Endothelial cell (in vitro differentiated cells): ENCODE data around the gene CKAP4. TPM values are rescaled to one million over a fixed set of nuclear protein-coding genes. Genes with fewer than 3 reads are reported as not detected.

ENCODE experiments used
- DNase-seq: peaks from one replicate; pipeline ENCODE4 v3.0.0; 2021; ENCODE audit warnings: low spot score
- H3K27ac Mint-ChIP-seq: one replicate; pipeline ENCODE4 v1.8.0; 2021; ENCODE audit warnings: mixed read lengths, inconsistent platforms; ENCODE audit not compliant: unreplicated experiment
- H3K27me3 Mint-ChIP-seq: one replicate; pipeline ENCODE4 v1.8.0; 2021; ENCODE audit warnings: mild to moderate bottlenecking, moderate library complexity, mixed read lengths, inconsistent platforms; ENCODE audit not compliant: unreplicated experiment
- H3K36me3 Mint-ChIP-seq: one replicate; pipeline ENCODE4 v1.8.0; 2021; ENCODE audit warnings: mild to moderate bottlenecking, low read depth, mixed read lengths, inconsistent platforms; ENCODE audit not compliant: unreplicated experiment
- H3K4me1 Mint-ChIP-seq: one replicate; pipeline ENCODE4 v1.8.0; 2021; ENCODE audit warnings: mild to moderate bottlenecking, mixed read lengths, inconsistent platforms; ENCODE audit not compliant: unreplicated experiment
- H3K4me3 Mint-ChIP-seq: one replicate; pipeline ENCODE4 v1.8.0; 2021; ENCODE audit warnings: mild to moderate bottlenecking, mixed read lengths, inconsistent platforms; ENCODE audit not compliant: unreplicated experiment
- H3K9me3 Mint-ChIP-seq: one replicate; pipeline ENCODE4 v1.8.0; 2021; ENCODE audit warnings: mixed read lengths, inconsistent platforms; ENCODE audit not compliant: unreplicated experiment
- CTCF ChIP-seq: fragments of 200-600 bp; sonication (generic); IDR thresholded peaks from one replicate; pipeline ENCODE4 v1.5.0; 2021; ENCODE audit warnings: antibody characterized with exemption; ENCODE audit not compliant: unreplicated experiment
- total RNA-seq: library from RNA; stranded (reverse); fragmentation: NEBNext Ultra II Directional; extraction: Animal tissue kit (Norgen Biotek cat#: 25700); gene quantifications from one replicate; pipeline ENCODE4 v1.2.1, GENCODE V29; 2021; ENCODE audit not compliant: unreplicated experiment

CKAP4 gene
- total RNA-seq, 1 donor from 2014 or later: 76.7 TPM

- Mint-ChIP-seq H3K9me3 (no peaks in the 10 kb centered on the region), H3K4me1 (no peaks in the 10 kb centered on the region), H3K36me3 (no peaks in the 10 kb centered on the region), H3K27me3 (no peaks in the 10 kb centered on the region), H3K4me3 (no peak overlapping the region), H3K27ac (no peak overlapping the region)
- no peak for DNase-seq
- no peak for TF ChIP-seq CTCF
These were observed 58.5 kb downstream of the CKAP4 start for GRCh38 chr12:106189341-106189740.

GRCh38 chr12:106188256-106188655, 59.6 kb downstream of the CKAP4 start:
- Mint-ChIP-seq H3K9me3 (no peaks in the 10 kb centered on the region), H3K4me1 (no peaks in the 10 kb centered on the region), H3K27ac (no peak overlapping the region), H3K36me3 (no peaks in the 10 kb centered on the region), H3K4me3 (no peak overlapping the region), H3K27me3 (no peaks in the 10 kb centered on the region)
- no peak for TF ChIP-seq CTCF
- no peak for DNase-seq

Other genes starting within 250 kb of the CKAP4 start
- gene NUAK1, start 109.1 kb downstream of the CKAP4 start, total RNA-seq: 16.6 TPM
- 14.0 TPM for gene TCP11L2, start 54.7 kb upstream of the CKAP4 start, total RNA-seq
- 7.5 TPM for gene POLR3B, start 109.7 kb upstream of the CKAP4 start, total RNA-seq